Astrocyte (in vitro differentiated cells and primary cell): ENCODE measurements around the gene JAKMIP3. TPM values are rescaled to one million over a fixed set of nuclear protein-coding genes. Genes with fewer than 3 reads are reported as not detected.

ENCODE experiments used
- DNase-seq: peaks from one replicate; pipeline ENCODE4 v3.0.0-alpha.2; 2010; ENCODE audit warnings: low read depth
- FAIRE-seq: peaks from 2 replicates; lab custom pipeline; 2011; peaks lifted over from hg19 to GRCh38; lab: Jason Lieb, UNC
- H2AFZ ChIP-seq: 2 replicates; pipeline ENCODE4 v1.6.0; 2012; ENCODE audit warnings: low read depth, low read length, inconsistent platforms
- H3K27ac ChIP-seq: 2 replicates; pipeline ENCODE4 v1.5.1; 2011; ENCODE audit warnings: low read depth, low read length, inconsistent platforms
- H3K27me3 ChIP-seq: 2 replicates; pipeline ENCODE4 v1.6.0; 2011; ENCODE audit warnings: low read length, inconsistent platforms; ENCODE audit not compliant: insufficient read depth
- H3K36me3 ChIP-seq: 2 replicates; pipeline ENCODE4 v1.5.1; 2011; ENCODE audit warnings: low read length, inconsistent platforms; ENCODE audit not compliant: insufficient read depth
- H3K4me1 ChIP-seq: 2 replicates; pipeline ENCODE4 v1.5.1; 2011; ENCODE audit warnings: low read length, inconsistent platforms; ENCODE audit not compliant: insufficient read depth
- H3K4me2 ChIP-seq: 2 replicates; pipeline ENCODE4 v1.6.0; 2012; ENCODE audit warnings: low read length, inconsistent platforms
- H3K4me3 ChIP-seq: 2 replicates; pipeline ENCODE4 v1.5.1; 2011; ENCODE audit warnings: low read depth, mild to moderate bottlenecking, low read length, inconsistent platforms; ENCODE audit not compliant: insufficient read depth
- H3K79me2 ChIP-seq: 2 replicates; pipeline ENCODE4 v1.6.0; 2012; ENCODE audit warnings: mild to moderate bottlenecking, low read length, inconsistent platforms; ENCODE audit not compliant: insufficient read depth
- H3K9ac ChIP-seq: 2 replicates; pipeline ENCODE4 v1.6.0; 2012; ENCODE audit warnings: mild to moderate bottlenecking, low read length, inconsistent platforms
- H3K9me3 ChIP-seq: 2 replicates; pipeline ENCODE4 v1.5.1; 2012; ENCODE audit warnings: low read depth, mild to moderate bottlenecking, low read length, inconsistent platforms; ENCODE audit not compliant: insufficient read depth
- H4K20me1 ChIP-seq: 2 replicates; pipeline ENCODE4 v1.6.0; 2012; ENCODE audit warnings: low read length, inconsistent platforms; ENCODE audit not compliant: insufficient read depth
- H3K27ac Mint-ChIP-seq: one replicate; pipeline ENCODE4 v1.8.0; 2021; ENCODE audit warnings: mild to moderate bottlenecking, mixed read lengths; ENCODE audit not compliant: unreplicated experiment
- H3K27me3 Mint-ChIP-seq: one replicate; pipeline ENCODE4 v1.8.0; 2021; ENCODE audit warnings: low read depth, mixed read lengths; ENCODE audit not compliant: unreplicated experiment
- H3K36me3 Mint-ChIP-seq: one replicate; pipeline ENCODE4 v1.8.0; 2021; ENCODE audit warnings: low read depth, mixed read lengths; ENCODE audit not compliant: unreplicated experiment
- H3K4me1 Mint-ChIP-seq: one replicate; pipeline ENCODE4 v1.8.0; 2021; ENCODE audit warnings: low read depth, mixed read lengths; ENCODE audit not compliant: unreplicated experiment
- H3K4me3 Mint-ChIP-seq: one replicate; pipeline ENCODE4 v1.8.0; 2021; ENCODE audit warnings: mild to moderate bottlenecking, moderate library complexity, mixed read lengths; ENCODE audit not compliant: unreplicated experiment
- H3K9me3 Mint-ChIP-seq: one replicate; pipeline ENCODE4 v1.8.0; 2021; ENCODE audit warnings: mild to moderate bottlenecking, mixed read lengths; ENCODE audit not compliant: unreplicated experiment
- EZH2 ChIP-seq: IDR thresholded peaks from 2 replicates; pipeline ENCODE4 v1.6.1; 2012; ENCODE audit warnings: mild to moderate bottlenecking, low read length, inconsistent platforms; ENCODE audit not compliant: insufficient read depth
- total RNA-seq: library from RNA; stranded (reverse); gene quantifications from 2 replicates; pipeline ENCODE4 v1.2.1, GENCODE V29; 2021
- TF ChIP-seq, protein P1 (sequence below): IDR thresholded peaks from 2 replicates; pipeline ENCODE4 v1.5.1; 2011; ENCODE audit warnings: low read depth, mild to moderate bottlenecking, inconsistent platforms, low read length, moderate library complexity; ENCODE audit not compliant: insufficient read depth

Gene JAKMIP3
- total RNA-seq, 1 donor from 2014 or later, result 0.54 TPM

DNA sequence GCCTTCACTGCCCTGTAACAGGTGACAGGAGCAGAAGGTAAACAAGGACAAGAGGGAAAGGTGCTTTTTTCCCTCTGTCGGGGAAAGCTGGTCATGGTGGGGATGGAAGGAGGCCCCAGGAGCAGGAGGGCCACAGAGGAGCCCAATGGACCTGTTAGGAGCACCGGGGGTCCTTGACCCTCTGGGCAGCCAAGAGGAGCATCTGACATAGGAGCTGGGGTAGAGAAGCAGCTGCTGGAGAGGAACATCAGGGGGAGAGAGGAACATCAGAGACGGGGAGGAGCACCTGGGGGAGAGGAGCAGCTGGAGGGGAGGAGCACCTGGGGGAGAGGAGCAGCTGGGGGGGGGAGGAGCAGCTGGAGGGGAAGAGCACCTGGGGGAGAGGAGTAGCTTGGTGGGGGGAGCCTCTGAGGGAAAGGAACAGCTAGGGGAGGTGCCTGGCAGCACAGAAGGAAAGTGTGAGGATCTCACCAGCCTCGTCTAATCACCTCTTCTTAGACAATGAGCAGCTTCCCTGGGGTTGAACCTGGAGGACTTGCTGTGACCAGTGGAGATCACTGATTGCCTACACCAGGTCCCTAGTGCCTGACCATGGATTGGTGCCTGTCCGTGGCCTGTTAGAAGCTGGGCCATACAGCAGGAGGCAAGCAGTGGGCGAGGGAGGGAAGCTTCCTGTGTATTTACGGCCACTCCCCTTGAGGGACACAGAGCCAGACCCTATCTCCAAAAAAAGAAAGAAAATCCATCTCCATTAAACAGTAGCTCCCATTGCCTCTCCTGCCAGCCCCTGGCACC is 37.6 kb downstream of the JAKMIP3 start:
- no peak overlapping the region for H3K27ac ChIP-seq
- H3K9me3 Mint-ChIP-seq, result no peaks in the 10 kb centered on the region
- H3K4me1 ChIP-seq, result no peaks in the 10 kb centered on the region
- H3K27ac Mint-ChIP-seq, result no peak overlapping the region
- no peak overlapping the region for H3K4me3 ChIP-seq
- DNase-seq, result no peak
- no peak overlapping the region for H3K4me3 Mint-ChIP-seq
- H3K4me1 Mint-ChIP-seq, result no peaks in the 10 kb centered on the region
- FAIRE-seq, result no peak
- no peaks in the 10 kb centered on the region for H3K27me3 ChIP-seq
- peaks cover 6% of the 10 kb centered on the region for H3K9me3 ChIP-seq
- no peaks in the 10 kb centered on the region for H3K36me3 ChIP-seq
- H3K9ac ChIP-seq, result no peak overlapping the region
- H3K4me2 ChIP-seq, result no peak overlapping the region
- TF ChIP-seq, protein P1, sequence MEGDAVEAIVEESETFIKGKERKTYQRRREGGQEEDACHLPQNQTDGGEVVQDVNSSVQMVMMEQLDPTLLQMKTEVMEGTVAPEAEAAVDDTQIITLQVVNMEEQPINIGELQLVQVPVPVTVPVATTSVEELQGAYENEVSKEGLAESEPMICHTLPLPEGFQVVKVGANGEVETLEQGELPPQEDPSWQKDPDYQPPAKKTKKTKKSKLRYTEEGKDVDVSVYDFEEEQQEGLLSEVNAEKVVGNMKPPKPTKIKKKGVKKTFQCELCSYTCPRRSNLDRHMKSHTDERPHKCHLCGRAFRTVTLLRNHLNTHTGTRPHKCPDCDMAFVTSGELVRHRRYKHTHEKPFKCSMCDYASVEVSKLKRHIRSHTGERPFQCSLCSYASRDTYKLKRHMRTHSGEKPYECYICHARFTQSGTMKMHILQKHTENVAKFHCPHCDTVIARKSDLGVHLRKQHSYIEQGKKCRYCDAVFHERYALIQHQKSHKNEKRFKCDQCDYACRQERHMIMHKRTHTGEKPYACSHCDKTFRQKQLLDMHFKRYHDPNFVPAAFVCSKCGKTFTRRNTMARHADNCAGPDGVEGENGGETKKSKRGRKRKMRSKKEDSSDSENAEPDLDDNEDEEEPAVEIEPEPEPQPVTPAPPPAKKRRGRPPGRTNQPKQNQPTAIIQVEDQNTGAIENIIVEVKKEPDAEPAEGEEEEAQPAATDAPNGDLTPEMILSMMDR, result no peak
- TF ChIP-seq EZH2, result no peak
- H3K36me3 Mint-ChIP-seq, result no peaks in the 10 kb centered on the region
- H2AFZ ChIP-seq, result no peak overlapping the region
- H3K79me2 ChIP-seq, result no peaks in the 10 kb centered on the region
- peaks cover 57% of the 10 kb centered on the region for H3K27me3 Mint-ChIP-seq
- no peaks in the 10 kb centered on the region for H4K20me1 ChIP-seq

GRCh38 chr10:132104062-132104461 is 38.3 kb downstream of the JAKMIP3 start:
- Histone ChIP-seq H3K36me3 (no peaks in the 10 kb centered on the region), H4K20me1 (no peaks in the 10 kb centered on the region), H3K4me2 (no peak overlapping the region), H3K4me1 (no peaks in the 10 kb centered on the region), H3K9me3 (peaks cover 6% of the 10 kb centered on the region), H3K9ac (no peak overlapping the region), H3K27ac (no peak overlapping the region), H3K27me3 (no peaks in the 10 kb centered on the region), H3K4me3 (no peak overlapping the region), H3K79me2 (no peaks in the 10 kb centered on the region), H2AFZ (no peak overlapping the region)
- FAIRE-seq, result no peak
- no peak for DNase-seq
- Mint-ChIP-seq H3K4me1 (no peaks in the 10 kb centered on the region), H3K36me3 (no peaks in the 10 kb centered on the region), H3K4me3 (no peak overlapping the region), H3K27me3 (peaks cover 53% of the 10 kb centered on the region), H3K27ac (no peak overlapping the region), H3K9me3 (no peaks in the 10 kb centered on the region)
- no peak for TF ChIP-seq EZH2
- TF ChIP-seq, protein P1, result no peak
